Measurements from ENCODE around the gene ARHGAP10. TPM values are rescaled to one million over a fixed set of nuclear protein-coding genes. Genes with fewer than 3 reads are reported as not detected.

ARHGAP10 gene
- total RNA-seq, 1 donor from 2014 or later: 10.9 TPM

GRCh38 chr4:147833741-147834140 is 101.9 kb downstream of the ARHGAP10 start:
- no peak overlapping the region for H3K4me3 ChIP-seq (ENCODE audit: low read depth, low read length)
- TF ChIP-seq, protein P1, sequence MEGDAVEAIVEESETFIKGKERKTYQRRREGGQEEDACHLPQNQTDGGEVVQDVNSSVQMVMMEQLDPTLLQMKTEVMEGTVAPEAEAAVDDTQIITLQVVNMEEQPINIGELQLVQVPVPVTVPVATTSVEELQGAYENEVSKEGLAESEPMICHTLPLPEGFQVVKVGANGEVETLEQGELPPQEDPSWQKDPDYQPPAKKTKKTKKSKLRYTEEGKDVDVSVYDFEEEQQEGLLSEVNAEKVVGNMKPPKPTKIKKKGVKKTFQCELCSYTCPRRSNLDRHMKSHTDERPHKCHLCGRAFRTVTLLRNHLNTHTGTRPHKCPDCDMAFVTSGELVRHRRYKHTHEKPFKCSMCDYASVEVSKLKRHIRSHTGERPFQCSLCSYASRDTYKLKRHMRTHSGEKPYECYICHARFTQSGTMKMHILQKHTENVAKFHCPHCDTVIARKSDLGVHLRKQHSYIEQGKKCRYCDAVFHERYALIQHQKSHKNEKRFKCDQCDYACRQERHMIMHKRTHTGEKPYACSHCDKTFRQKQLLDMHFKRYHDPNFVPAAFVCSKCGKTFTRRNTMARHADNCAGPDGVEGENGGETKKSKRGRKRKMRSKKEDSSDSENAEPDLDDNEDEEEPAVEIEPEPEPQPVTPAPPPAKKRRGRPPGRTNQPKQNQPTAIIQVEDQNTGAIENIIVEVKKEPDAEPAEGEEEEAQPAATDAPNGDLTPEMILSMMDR (conservative IDR thresholded peaks at IDR 0.05; ENCODE audit: low read depth, low read length): no peak

DNA sequence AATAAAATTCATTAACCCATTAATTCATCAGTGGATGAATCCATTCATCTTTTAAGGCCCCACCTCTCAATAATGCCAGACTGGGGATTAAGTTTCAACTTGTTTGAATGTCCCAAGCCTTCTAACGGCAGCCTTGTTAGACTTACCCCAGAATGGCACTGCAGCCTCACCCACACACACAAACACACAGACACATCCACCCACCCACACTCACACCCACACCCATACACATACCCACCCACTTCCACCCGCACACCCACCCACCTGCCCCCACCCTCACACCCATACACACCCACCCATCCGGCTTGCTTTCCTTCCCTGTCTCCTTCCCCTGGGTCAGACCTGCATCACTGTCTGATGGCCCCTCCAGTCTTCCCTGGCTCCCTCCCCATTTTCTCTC is 102.6 kb downstream of the ARHGAP10 start:
- H3K4me3 ChIP-seq (ENCODE audit: low read depth, low read length): no peak overlapping the region
- DNase-seq (ENCODE audit: low read depth): no peak
- TF ChIP-seq, protein P1 (conservative IDR thresholded peaks at IDR 0.05; ENCODE audit: low read depth, low read length): no peak

More at GRCh38 chr4:147833741-147834140, 101.9 kb downstream of the ARHGAP10 start:
- no peak for DNase-seq (ENCODE audit: low read depth)

DNA sequence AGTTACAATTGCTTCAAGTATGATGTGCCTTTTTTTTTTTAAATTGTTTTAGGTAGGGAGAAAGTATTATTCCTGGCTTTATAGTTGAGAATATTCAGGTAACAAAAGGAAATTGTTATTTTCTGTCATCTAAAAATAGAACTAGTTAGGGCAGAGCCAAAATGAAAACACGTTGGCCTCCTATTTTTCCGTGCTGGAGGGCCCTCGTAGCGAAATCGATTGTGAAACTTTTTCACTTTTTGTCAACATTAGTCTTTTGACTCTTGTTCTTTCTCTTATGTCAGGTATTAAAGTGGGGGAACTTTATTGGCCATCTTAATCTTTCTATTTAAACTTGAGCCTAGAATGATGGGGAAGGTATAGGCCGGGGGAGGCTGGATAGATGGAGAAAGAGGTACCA is 104.9 kb downstream of the ARHGAP10 start:
- no peak for DNase-seq (ENCODE audit: low read depth)
- no peak overlapping the region for H3K4me3 ChIP-seq (ENCODE audit: low read depth, low read length)
- TF ChIP-seq, protein P1 (conservative IDR thresholded peaks at IDR 0.05; ENCODE audit: low read depth, low read length): no peak

- H3K4me3 ChIP-seq (ENCODE audit: low read depth, low read length): no peak overlapping the region
- TF ChIP-seq, protein P1 (conservative IDR thresholded peaks at IDR 0.05; ENCODE audit: low read depth, low read length): peak; percentile 28
- no peak for DNase-seq (ENCODE audit: low read depth)
Observed at GRCh38 chr4:147837435-147837834, 105.5 kb downstream of the ARHGAP10 start.

DNA sequence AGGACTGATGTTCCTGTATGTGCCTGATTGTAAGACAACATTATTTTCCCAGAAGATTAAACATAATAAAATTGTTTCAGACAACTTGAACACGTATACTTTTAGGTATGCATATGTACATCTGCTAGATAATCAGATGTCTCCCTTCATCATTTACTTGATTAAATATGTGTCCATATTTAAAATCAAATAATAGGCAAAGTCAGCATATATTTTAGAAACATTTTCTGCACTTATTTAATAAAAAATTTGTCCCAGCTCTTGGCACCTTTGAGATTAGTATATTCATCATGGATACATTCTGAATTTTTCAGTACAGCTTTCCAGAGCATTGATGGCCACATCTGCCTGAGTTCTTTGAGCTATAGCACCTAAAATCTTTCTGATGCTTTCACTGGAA is 106.0 kb downstream of the ARHGAP10 start:
- TF ChIP-seq, protein P1 (conservative IDR thresholded peaks at IDR 0.05; ENCODE audit: low read depth, low read length): no peak
- no peak overlapping the region for H3K4me3 ChIP-seq (ENCODE audit: low read depth, low read length)
- DNase-seq (ENCODE audit: low read depth): no peak

- no peak overlapping the region for H3K4me3 ChIP-seq (ENCODE audit: low read depth, low read length)
- TF ChIP-seq, protein P1 (conservative IDR thresholded peaks at IDR 0.05; ENCODE audit: low read depth, low read length): no peak
- no peak for DNase-seq (ENCODE audit: low read depth)
Observed at GRCh38 chr4:147839200-147839599, 107.3 kb downstream of the ARHGAP10 start.

- no peak for DNase-seq (ENCODE audit: low read depth)
- H3K4me3 ChIP-seq (ENCODE audit: low read depth, low read length): no peak overlapping the region
- TF ChIP-seq, protein P1 (conservative IDR thresholded peaks at IDR 0.05; ENCODE audit: low read depth, low read length): no peak
Observed at GRCh38 chr4:147839663-147840062, 107.8 kb downstream of the ARHGAP10 start.

Measured in epithelial cell of proximal tubule (primary cell).